GM06990 (cell line): Measurements from ENCODE around the gene POU2AF3.

Experiments used
- DNase-seq: peaks from one replicate; pipeline ENCODE4 v3.0.0-alpha.2; 2011; ENCODE audit not compliant: insufficient read length; ENCODE audit errors: extremely low read depth
- H3K27me3 ChIP-seq: replicated peaks from 2 replicates; pipeline ENCODE4 v1.6.0; 2011; ENCODE audit warnings: low read length; ENCODE audit not compliant: control insufficient read depth, insufficient read depth
- H3K36me3 ChIP-seq: 2 replicates; pipeline ENCODE4 v1.5.1; 2011; ENCODE audit warnings: low read length; ENCODE audit not compliant: control insufficient read depth, insufficient read depth
- H3K4me3 ChIP-seq: replicated peaks from 2 replicates; pipeline ENCODE4 v1.5.1; 2011; ENCODE audit warnings: low read depth, mild to moderate bottlenecking, control low read depth, low read length
- CTCF ChIP-seq: IDR thresholded peaks from 2 replicates; pipeline ENCODE4 v1.5.1; 2011; ENCODE audit warnings: low read length, control low read depth, mild to moderate bottlenecking, inconsistent platforms; ENCODE audit not compliant: insufficient read depth, poor library complexity, severe bottlenecking

The POU2AF3 gene

GRCh38 chr11:111298413-111299100, at the start of gene POU2AF3:
Gene POU2AF3 (plus strand): TSS chr11:111298546. CDS start chr11:111298582, 36 bp downstream.
- no peak for DNase-seq
- Histone ChIP-seq H3K27me3 (no peaks in the 10 kb centered on the region; the same call in 1 of the 2 replicates), H3K36me3 (no peaks in the 10 kb centered on the region), H3K4me3 (peak within 1 kb of the TSS; percentile 57)
- no peak for TF ChIP-seq CTCF

- no peak for TF ChIP-seq CTCF
- Histone ChIP-seq H3K36me3 (no peaks in the 10 kb centered on the region), H3K4me3 (no peak overlapping the region), H3K27me3 (no peaks in the 10 kb centered on the region; the same call in 1 of the 2 replicates)
- DNase-seq = no peak
Observed at GRCh38 chr11:111250936-111251335, 47.4 kb upstream of the POU2AF3 start.

- Histone ChIP-seq H3K27me3 (no peaks in the 10 kb centered on the region; the same call in 1 of the 2 replicates), H3K36me3 (no peaks in the 10 kb centered on the region), H3K4me3 (no peak overlapping the region)
- no peak for TF ChIP-seq CTCF
- no peak for DNase-seq
Observed at GRCh38 chr11:111253131-111253530, 45.2 kb upstream of the POU2AF3 start.

GRCh38 chr11:111253630-111254029, 44.7 kb upstream of the POU2AF3 start:
- Histone ChIP-seq H3K4me3 (no peak overlapping the region), H3K36me3 (no peaks in the 10 kb centered on the region), H3K27me3 (no peaks in the 10 kb centered on the region; the same call in 1 of the 2 replicates)
- no peak for TF ChIP-seq CTCF
- no peak for DNase-seq

GRCh38 chr11:111258046-111258445, 40.3 kb upstream of the POU2AF3 start:
- no peak for TF ChIP-seq CTCF

More at GRCh38 chr11:111258046-111258445, 40.3 kb upstream of the POU2AF3 start:
- Histone ChIP-seq H3K27me3 (no peaks in the 10 kb centered on the region), H3K4me3 (no peak overlapping the region), H3K36me3 (no peaks in the 10 kb centered on the region)
- DNase-seq = no peak
